ENCODE data around the gene KCNC2.

KCNC2 gene

GRCh38 chr12:75172611-75173010, 37.0 kb downstream of the KCNC2 start:
- no peak overlapping the region for H2BK120ac ChIP-seq (ENCODE audit: low read depth, low read length)
- no peaks in the 10 kb centered on the region for H3K79me1 ChIP-seq (replicated peaks; ENCODE audit: low read length, poor library complexity, severe bottlenecking)
- no peaks in the 10 kb centered on the region for H3K27me3 ChIP-seq (ENCODE audit: control insufficient read depth in 1 of 2, insufficient read depth in 1 of 2, low read length in 2 of 2)
- H3K36me3 ChIP-seq (ENCODE audit: control insufficient read depth in 1 of 2, insufficient read depth in 2 of 2, low read depth in 1 of 2, low read length in 2 of 2), result no peaks in the 10 kb centered on the region
- H3K4ac ChIP-seq (ENCODE audit: low read depth in 1 of 2, low read length in 2 of 2), result no peak overlapping the region
- DNase-seq, result no peak
- no peak overlapping the region for H3K27ac ChIP-seq (ENCODE audit: low read length, poor library complexity, severe bottlenecking)
- no peak overlapping the region for H3K4me2 ChIP-seq (ENCODE audit: low read length, poor library complexity, severe bottlenecking)
- no peak overlapping the region for H2BK15ac ChIP-seq (ENCODE audit: low read depth, poor library complexity, severe bottlenecking)
- H3K9me3 ChIP-seq (ENCODE audit: control insufficient read depth, low read length), result no peaks in the 10 kb centered on the region
- no peak overlapping the region for H3K14ac ChIP-seq (ENCODE audit: low read length in 2 of 2)
- H3K18ac ChIP-seq (ENCODE audit: low read depth in 1 of 2, low read length in 2 of 2), result no peak overlapping the region
- H3K9ac ChIP-seq (ENCODE audit: low read length), result no peak overlapping the region
- no peak overlapping the region for H3K23ac ChIP-seq (ENCODE audit: low read length in 2 of 2)
- H2BK12ac ChIP-seq (ENCODE audit: low read length in 2 of 2), result no peak overlapping the region
- no peak overlapping the region for H2BK5ac ChIP-seq (ENCODE audit: low read depth, low read length, poor library complexity, severe bottlenecking)
- no peak overlapping the region for H2AFZ ChIP-seq (ENCODE audit: low read depth, low read length)
- no peak overlapping the region for H3K4me3 ChIP-seq (ENCODE audit: insufficient read depth in 1 of 2, low read depth in 1 of 2, low read length in 2 of 2)
- H2AK5ac ChIP-seq (ENCODE audit: low read length, severe bottlenecking), result no peak overlapping the region
- no peaks in the 10 kb centered on the region for H3K4me1 ChIP-seq (ENCODE audit: control insufficient read depth, insufficient read depth, low read depth, low read length)
- no peak overlapping the region for H4K8ac ChIP-seq (ENCODE audit: low read length)
- H4K91ac ChIP-seq (ENCODE audit: low read length), result no peak overlapping the region
- 89% methylated on average over 1 of the region's 1 CpG for WGBS

DNA sequence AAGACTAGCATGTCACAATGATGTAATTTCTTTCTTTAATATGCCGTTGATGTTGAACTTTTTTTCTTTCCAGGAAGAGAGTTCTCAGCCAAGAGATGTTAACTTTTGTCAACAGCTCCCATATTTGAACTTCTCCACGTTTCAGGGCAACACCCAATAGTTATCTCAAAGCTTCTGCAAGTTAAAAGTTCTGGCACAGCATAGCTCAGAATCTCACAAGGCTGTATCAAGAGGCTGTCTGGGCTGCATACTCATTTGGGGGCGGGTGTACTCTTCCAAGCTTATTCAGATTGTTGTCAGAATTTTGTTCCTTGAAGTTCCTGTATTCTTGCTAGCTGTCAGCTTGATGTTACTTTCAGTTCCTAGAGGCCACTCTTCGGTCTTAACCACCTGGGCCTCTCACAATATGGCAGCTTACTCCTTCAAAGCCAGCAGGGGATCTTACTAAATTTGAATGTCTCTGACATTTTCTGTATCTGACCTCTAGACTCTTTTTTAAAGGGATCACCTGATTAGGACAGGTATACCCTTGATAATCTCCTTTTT, 38.9 kb downstream of the KCNC2 start:
- no peaks in the 10 kb centered on the region for H3K36me3 ChIP-seq (ENCODE audit: control insufficient read depth in 1 of 2, insufficient read depth in 2 of 2, low read depth in 1 of 2, low read length in 2 of 2)
- WGBS, result 72% methylated on average over 4 of the region's 4 CpGs

DNA sequence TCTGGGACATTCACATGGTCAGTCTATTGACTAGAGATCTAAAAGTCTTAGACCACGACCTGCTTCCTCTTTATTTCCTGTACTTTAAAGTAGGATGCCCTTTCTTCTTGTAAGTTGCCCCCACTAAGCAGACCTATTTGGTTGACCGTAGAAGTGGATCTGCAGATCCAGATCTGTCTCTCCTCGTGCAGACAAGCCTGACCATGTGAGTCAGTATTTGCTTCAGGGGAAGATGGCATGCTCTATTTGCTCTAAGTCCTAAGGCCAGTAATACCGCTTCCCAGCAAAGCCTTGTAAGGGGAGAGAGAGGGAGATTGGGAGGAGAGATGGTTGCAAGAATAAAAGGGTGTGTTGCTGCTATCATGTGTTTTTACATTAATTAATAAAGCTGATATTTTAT, 46.8 kb downstream of the KCNC2 start:
- no peak overlapping the region for H3K23ac ChIP-seq (ENCODE audit: low read length in 2 of 2)
- no peak overlapping the region for H3K4ac ChIP-seq (ENCODE audit: low read depth in 1 of 2, low read length in 2 of 2)
- no peak overlapping the region for H2BK15ac ChIP-seq (ENCODE audit: low read depth, poor library complexity, severe bottlenecking)
- H4K91ac ChIP-seq (ENCODE audit: low read length), result no peak overlapping the region
- no peak overlapping the region for H3K4me3 ChIP-seq (ENCODE audit: insufficient read depth in 1 of 2, low read depth in 1 of 2, low read length in 2 of 2)
- H3K9ac ChIP-seq (ENCODE audit: low read length), result no peak overlapping the region
- no peaks in the 10 kb centered on the region for H3K9me3 ChIP-seq (ENCODE audit: control insufficient read depth, low read length)
- H3K79me1 ChIP-seq (replicated peaks; ENCODE audit: low read length, poor library complexity, severe bottlenecking), result no peaks in the 10 kb centered on the region
- no peak overlapping the region for H2BK5ac ChIP-seq (ENCODE audit: low read depth, low read length, poor library complexity, severe bottlenecking)
- no peak for DNase-seq
- no peaks in the 10 kb centered on the region for H3K36me3 ChIP-seq (ENCODE audit: control insufficient read depth in 1 of 2, insufficient read depth in 2 of 2, low read depth in 1 of 2, low read length in 2 of 2)
- 46% methylated on average over 4 of the region's 4 CpGs for WGBS
- H4K8ac ChIP-seq (ENCODE audit: low read length), result no peak overlapping the region
- H3K4me1 ChIP-seq (ENCODE audit: control insufficient read depth, insufficient read depth, low read depth, low read length), result no peaks in the 10 kb centered on the region
- H2BK12ac ChIP-seq (ENCODE audit: low read length in 2 of 2), result no peak overlapping the region
- H2AFZ ChIP-seq (ENCODE audit: low read depth, low read length), result no peak overlapping the region
- no peak overlapping the region for H3K4me2 ChIP-seq (ENCODE audit: low read length, poor library complexity, severe bottlenecking)
- no peak overlapping the region for H3K18ac ChIP-seq (ENCODE audit: low read depth in 1 of 2, low read length in 2 of 2)
- H3K14ac ChIP-seq (ENCODE audit: low read length in 2 of 2), result no peak overlapping the region
- no peak overlapping the region for H2AK5ac ChIP-seq (ENCODE audit: low read length, severe bottlenecking)
- H3K27ac ChIP-seq (ENCODE audit: low read length, poor library complexity, severe bottlenecking), result no peak overlapping the region
- no peak overlapping the region for H2BK120ac ChIP-seq (ENCODE audit: low read depth, low read length)
- no peaks in the 10 kb centered on the region for H3K27me3 ChIP-seq (ENCODE audit: control insufficient read depth in 1 of 2, insufficient read depth in 1 of 2, low read length in 2 of 2)

More for the DNA sequence above, 38.9 kb downstream of the KCNC2 start:
- Histone ChIP-seq H3K9me3 (ENCODE audit: control insufficient read depth, low read length) (no peaks in the 10 kb centered on the region), H3K79me1 (replicated peaks; ENCODE audit: low read length, poor library complexity, severe bottlenecking) (no peaks in the 10 kb centered on the region), H3K4me1 (ENCODE audit: control insufficient read depth, insufficient read depth, low read depth, low read length) (no peaks in the 10 kb centered on the region), H3K18ac (ENCODE audit: low read depth in 1 of 2, low read length in 2 of 2) (no peak overlapping the region), H2BK120ac (ENCODE audit: low read depth, low read length) (no peak overlapping the region), H3K4me2 (ENCODE audit: low read length, poor library complexity, severe bottlenecking) (no peak overlapping the region), H2BK15ac (ENCODE audit: low read depth, poor library complexity, severe bottlenecking) (no peak overlapping the region), H4K91ac (ENCODE audit: low read length) (no peak overlapping the region), H3K23ac (ENCODE audit: low read length in 2 of 2) (no peak overlapping the region), H2BK12ac (ENCODE audit: low read length in 2 of 2) (no peak overlapping the region), H3K27me3 (ENCODE audit: control insufficient read depth in 1 of 2, insufficient read depth in 1 of 2, low read length in 2 of 2) (no peaks in the 10 kb centered on the region), H2BK5ac (ENCODE audit: low read depth, low read length, poor library complexity, severe bottlenecking) (no peak overlapping the region), H2AFZ (ENCODE audit: low read depth, low read length) (no peak overlapping the region), H3K27ac (ENCODE audit: low read length, poor library complexity, severe bottlenecking) (no peak overlapping the region), H3K4ac (ENCODE audit: low read depth in 1 of 2, low read length in 2 of 2) (no peak overlapping the region), H3K14ac (ENCODE audit: low read length in 2 of 2) (no peak overlapping the region), H3K9ac (ENCODE audit: low read length) (no peak overlapping the region), H2AK5ac (ENCODE audit: low read length, severe bottlenecking) (no peak overlapping the region), H3K4me3 (ENCODE audit: insufficient read depth in 1 of 2, low read depth in 1 of 2, low read length in 2 of 2) (no peak overlapping the region), H4K8ac (ENCODE audit: low read length) (no peak overlapping the region)
- DNase-seq, result no peak

- Histone ChIP-seq H3K27ac (ENCODE audit: low read length, poor library complexity, severe bottlenecking) (no peak overlapping the region), H2BK120ac (ENCODE audit: low read depth, low read length) (no peak overlapping the region), H4K91ac (ENCODE audit: low read length) (no peak overlapping the region), H2BK5ac (ENCODE audit: low read depth, low read length, poor library complexity, severe bottlenecking) (no peak overlapping the region), H2AFZ (ENCODE audit: low read depth, low read length) (no peak overlapping the region), H3K4ac (ENCODE audit: low read depth in 1 of 2, low read length in 2 of 2) (no peak overlapping the region), H3K36me3 (ENCODE audit: control insufficient read depth in 1 of 2, insufficient read depth in 2 of 2, low read depth in 1 of 2, low read length in 2 of 2) (no peaks in the 10 kb centered on the region), H3K18ac (ENCODE audit: low read depth in 1 of 2, low read length in 2 of 2) (no peak overlapping the region), H3K9me3 (ENCODE audit: control insufficient read depth, low read length) (no peaks in the 10 kb centered on the region), H3K4me1 (ENCODE audit: control insufficient read depth, insufficient read depth, low read depth, low read length) (no peaks in the 10 kb centered on the region), H3K79me1 (replicated peaks; ENCODE audit: low read length, poor library complexity, severe bottlenecking) (no peaks in the 10 kb centered on the region), H2BK15ac (ENCODE audit: low read depth, poor library complexity, severe bottlenecking) (no peak overlapping the region), H3K4me3 (ENCODE audit: insufficient read depth in 1 of 2, low read depth in 1 of 2, low read length in 2 of 2) (no peak overlapping the region), H4K8ac (ENCODE audit: low read length) (no peak overlapping the region), H3K14ac (ENCODE audit: low read length in 2 of 2) (no peak overlapping the region), H3K27me3 (ENCODE audit: control insufficient read depth in 1 of 2, insufficient read depth in 1 of 2, low read length in 2 of 2) (no peaks in the 10 kb centered on the region), H3K23ac (ENCODE audit: low read length in 2 of 2) (no peak overlapping the region), H2AK5ac (ENCODE audit: low read length, severe bottlenecking) (no peak overlapping the region), H3K9ac (ENCODE audit: low read length) (no peak overlapping the region), H3K4me2 (ENCODE audit: low read length, poor library complexity, severe bottlenecking) (no peak overlapping the region), H2BK12ac (ENCODE audit: low read length in 2 of 2) (no peak overlapping the region)
- 59% methylated on average over 1 of the region's 1 CpG for WGBS
- DNase-seq, result no peak
Measured at GRCh38 chr12:75161488-75161887, 48.2 kb downstream of the KCNC2 start.

All from mesenchymal stem cell (in vitro differentiated cells and primary cell).